DOHH2 (cell line): ENCODE data around the gene SPIRE1.

Source experiments
- H3F3A ChIP-seq: fragments of 200-600 bp; sonication (generic), shearing (Covaris generic); 2 replicates; pipeline ENCODE4 v1.6.0; 2016; ENCODE audit warnings: antibody characterized with exemption, mild to moderate bottlenecking; ENCODE audit not compliant: control insufficient read depth, insufficient read depth
- H3K27ac ChIP-seq: fragments of 200-600 bp; sonication (generic); 2 replicates; pipeline ENCODE4 v1.5.1; 2014; ENCODE audit warnings: low read depth, mild to moderate bottlenecking, low read length, moderate library complexity
- H3K27me3 ChIP-seq: fragments of 200-600 bp; sonication (generic); 2 replicates; pipeline ENCODE4 v1.6.1; 2014; ENCODE audit warnings: mild to moderate bottlenecking, low read length, mixed read lengths; ENCODE audit not compliant: control insufficient read depth
- H3K36me3 ChIP-seq: fragments of 200-600 bp; sonication (generic); 2 replicates; pipeline ENCODE4 v1.6.1; 2014; ENCODE audit warnings: mild to moderate bottlenecking, low read length, moderate library complexity, mixed read lengths; ENCODE audit not compliant: control insufficient read depth
- H3K4me1 ChIP-seq: fragments of 200-600 bp; sonication (generic); 2 replicates; pipeline ENCODE4 v1.6.1; 2014; ENCODE audit warnings: mild to moderate bottlenecking, low read length, mixed read lengths; ENCODE audit not compliant: control insufficient read depth
- H3K4me2 ChIP-seq: fragments of 200-600 bp; sonication (generic); 2 replicates; pipeline ENCODE4 v1.6.0; 2014; ENCODE audit warnings: mild to moderate bottlenecking, low read length, moderate library complexity
- H3K4me3 ChIP-seq: fragments of 200-600 bp; sonication (generic); 2 replicates; pipeline ENCODE4 v1.5.1; 2014; ENCODE audit warnings: mild to moderate bottlenecking, low read length, mixed read lengths
- H3K79me2 ChIP-seq: fragments of 200-600 bp; sonication (generic); 2 replicates; pipeline ENCODE4 v1.6.1; 2014; ENCODE audit warnings: mild to moderate bottlenecking, low read length, mixed read lengths; ENCODE audit not compliant: control insufficient read depth
- H3K9me2 ChIP-seq: fragments of 200-600 bp; sonication (generic); replicated peaks from 2 replicates; pipeline ENCODE4 v1.6.1; 2014; ENCODE audit warnings: mild to moderate bottlenecking, low read length, mixed read lengths; ENCODE audit not compliant: control insufficient read depth
- H3K9me3 ChIP-seq: fragments of 200-600 bp; sonication (generic); 2 replicates; pipeline ENCODE4 v1.6.1; 2014; ENCODE audit warnings: antibody characterized with exemption, low read length, mixed read lengths; ENCODE audit not compliant: control insufficient read depth, insufficient read depth
- H4K20me1 ChIP-seq: fragments of 200-600 bp; sonication (generic); 2 replicates; pipeline ENCODE4 v1.6.0; 2014; ENCODE audit warnings: low read depth, mild to moderate bottlenecking, antibody characterized with exemption, low read length, moderate library complexity; ENCODE audit not compliant: control insufficient read depth, insufficient read depth
- EZH2phosphoT487 ChIP-seq: fragments of 200-600 bp; sonication (generic); IDR thresholded peaks from 2 replicates; pipeline ENCODE4 v1.6.1; 2017; ENCODE audit warnings: borderline replicate concordance, mild to moderate bottlenecking, antibody characterized with exemption, low read length, moderate library complexity, mixed read lengths
- TF ChIP-seq, protein P1 (sequence below): fragments of 200-600 bp; sonication (generic); IDR thresholded peaks from one replicate; pipeline ENCODE4 v1.5.1; 2014; ENCODE audit warnings: antibody characterized with exemption, mild to moderate bottlenecking, low read depth, low read length; ENCODE audit not compliant: poor library complexity, severe bottlenecking

SPIRE1 gene

DNA sequence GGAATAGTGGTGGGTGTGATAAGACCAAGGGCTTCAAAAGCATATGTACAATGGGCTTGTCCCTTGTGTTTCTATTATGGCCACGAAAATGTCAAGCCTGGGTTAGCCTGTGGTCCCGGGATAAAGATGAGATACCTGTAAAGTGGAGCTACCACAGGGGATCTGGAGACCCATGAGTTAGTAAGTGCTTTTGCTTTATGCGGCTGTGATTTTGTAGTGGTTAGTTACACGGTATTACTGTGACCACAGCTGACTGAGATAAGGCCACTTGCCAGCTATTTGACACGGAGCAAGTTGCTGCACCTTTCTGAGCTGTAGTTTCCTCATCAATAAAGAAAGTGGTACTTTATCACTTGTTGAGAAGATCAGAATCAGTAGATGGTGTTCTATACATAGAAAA, 150.9 kb downstream of the SPIRE1 start:
- Histone ChIP-seq H3F3A (no peaks in the 10 kb centered on the region), H3K79me2 (no peaks in the 10 kb centered on the region), H4K20me1 (no peaks in the 10 kb centered on the region), H3K4me2 (no peak overlapping the region), H3K27me3 (no peaks in the 10 kb centered on the region), H3K36me3 (no peaks in the 10 kb centered on the region), H3K4me3 (no peak overlapping the region), H3K27ac (no peak overlapping the region), H3K4me1 (no peaks in the 10 kb centered on the region), H3K9me3 (no peaks in the 10 kb centered on the region), H3K9me2 (no peaks in the 10 kb centered on the region)
- TF ChIP-seq, protein P1, sequence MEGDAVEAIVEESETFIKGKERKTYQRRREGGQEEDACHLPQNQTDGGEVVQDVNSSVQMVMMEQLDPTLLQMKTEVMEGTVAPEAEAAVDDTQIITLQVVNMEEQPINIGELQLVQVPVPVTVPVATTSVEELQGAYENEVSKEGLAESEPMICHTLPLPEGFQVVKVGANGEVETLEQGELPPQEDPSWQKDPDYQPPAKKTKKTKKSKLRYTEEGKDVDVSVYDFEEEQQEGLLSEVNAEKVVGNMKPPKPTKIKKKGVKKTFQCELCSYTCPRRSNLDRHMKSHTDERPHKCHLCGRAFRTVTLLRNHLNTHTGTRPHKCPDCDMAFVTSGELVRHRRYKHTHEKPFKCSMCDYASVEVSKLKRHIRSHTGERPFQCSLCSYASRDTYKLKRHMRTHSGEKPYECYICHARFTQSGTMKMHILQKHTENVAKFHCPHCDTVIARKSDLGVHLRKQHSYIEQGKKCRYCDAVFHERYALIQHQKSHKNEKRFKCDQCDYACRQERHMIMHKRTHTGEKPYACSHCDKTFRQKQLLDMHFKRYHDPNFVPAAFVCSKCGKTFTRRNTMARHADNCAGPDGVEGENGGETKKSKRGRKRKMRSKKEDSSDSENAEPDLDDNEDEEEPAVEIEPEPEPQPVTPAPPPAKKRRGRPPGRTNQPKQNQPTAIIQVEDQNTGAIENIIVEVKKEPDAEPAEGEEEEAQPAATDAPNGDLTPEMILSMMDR, result no peak
- TF ChIP-seq EZH2phosphoT487, result no peak

DNA sequence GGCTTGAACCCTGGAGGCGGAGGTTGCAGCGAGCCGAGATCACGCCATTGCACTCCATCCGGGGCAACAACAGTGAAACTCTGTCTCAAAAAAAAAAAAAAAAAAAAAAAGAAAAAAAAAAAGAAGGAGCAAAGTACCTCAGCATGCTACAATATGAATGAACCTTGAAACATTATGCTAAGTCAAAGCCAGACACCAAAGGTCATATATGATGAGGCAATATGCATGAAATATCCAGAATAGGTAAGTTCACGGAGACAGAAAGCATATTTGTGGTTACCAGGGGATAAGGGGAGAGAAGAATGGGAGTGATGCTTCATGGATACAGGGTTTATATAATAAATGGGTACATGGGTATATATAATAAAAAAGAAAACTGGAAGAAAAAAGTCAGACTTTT, 156.9 kb downstream of the SPIRE1 start:
- Histone ChIP-seq H3K9me3 (no peaks in the 10 kb centered on the region), H3K27ac (no peak overlapping the region), H3K36me3 (no peaks in the 10 kb centered on the region), H3K9me2 (no peaks in the 10 kb centered on the region), H3K79me2 (no peaks in the 10 kb centered on the region), H4K20me1 (no peaks in the 10 kb centered on the region), H3K4me2 (no peak overlapping the region), H3K27me3 (no peaks in the 10 kb centered on the region), H3F3A (no peaks in the 10 kb centered on the region), H3K4me3 (no peak overlapping the region), H3K4me1 (no peaks in the 10 kb centered on the region)
- TF ChIP-seq EZH2phosphoT487, result no peak
- TF ChIP-seq, protein P1, result no peak

DNA sequence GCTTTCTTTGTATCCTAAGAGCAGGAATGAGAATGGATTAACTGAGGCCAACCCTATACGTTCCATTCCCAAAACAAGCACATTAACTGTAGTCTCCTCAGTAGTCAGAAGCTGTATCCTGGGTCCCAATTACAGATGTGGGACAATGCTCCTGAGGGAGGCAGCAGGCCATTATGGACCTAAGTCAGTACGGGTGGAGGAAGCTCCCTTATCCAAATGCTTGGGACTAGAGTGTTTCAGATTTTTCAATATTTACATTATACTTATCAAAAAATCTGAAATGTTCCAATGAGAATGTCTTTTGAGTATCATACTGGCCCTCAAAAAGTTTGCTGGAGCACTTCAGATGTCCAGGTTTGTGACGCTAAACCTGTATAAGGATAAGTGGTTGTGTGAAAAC, 160.1 kb downstream of the SPIRE1 start:
- Histone ChIP-seq H3K27ac (no peak overlapping the region), H3F3A (no peaks in the 10 kb centered on the region), H3K4me3 (no peak overlapping the region), H3K27me3 (no peaks in the 10 kb centered on the region), H4K20me1 (no peaks in the 10 kb centered on the region), H3K4me2 (no peak overlapping the region), H3K36me3 (no peaks in the 10 kb centered on the region), H3K4me1 (no peaks in the 10 kb centered on the region), H3K9me3 (no peaks in the 10 kb centered on the region), H3K9me2 (no peaks in the 10 kb centered on the region), H3K79me2 (no peaks in the 10 kb centered on the region)
- no peak for TF ChIP-seq EZH2phosphoT487
- TF ChIP-seq, protein P1, result no peak

DNA sequence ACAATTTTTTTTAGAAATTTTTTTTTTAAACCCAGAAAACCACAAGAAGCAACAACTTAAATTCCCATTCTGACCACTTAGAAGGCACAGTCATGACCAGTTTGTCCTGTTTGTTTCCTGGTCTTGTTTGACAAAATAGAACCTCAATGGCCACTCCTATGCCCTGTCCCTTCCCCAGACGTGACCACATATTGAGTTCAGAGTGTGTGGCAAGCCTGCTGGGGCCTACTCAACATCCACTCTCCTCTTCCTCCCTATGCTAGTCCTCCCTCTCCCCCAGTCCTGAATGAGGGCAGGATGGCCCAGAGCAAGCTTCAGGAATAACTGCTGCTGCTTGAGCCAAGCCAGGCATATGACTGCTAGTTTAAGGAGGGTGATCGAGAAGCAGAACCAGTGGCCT, 160.6 kb downstream of the SPIRE1 start:
- H3K4me1 ChIP-seq, result no peaks in the 10 kb centered on the region
- H3K36me3 ChIP-seq, result no peaks in the 10 kb centered on the region
- no peaks in the 10 kb centered on the region for H3K79me2 ChIP-seq
- no peaks in the 10 kb centered on the region for H4K20me1 ChIP-seq
- no peak overlapping the region for H3K4me3 ChIP-seq
- no peaks in the 10 kb centered on the region for H3F3A ChIP-seq
- no peaks in the 10 kb centered on the region for H3K9me2 ChIP-seq
- H3K27me3 ChIP-seq, result no peaks in the 10 kb centered on the region
- no peak for TF ChIP-seq EZH2phosphoT487
- TF ChIP-seq, protein P1, result no peak
- no peak overlapping the region for H3K4me2 ChIP-seq
- no peak overlapping the region for H3K27ac ChIP-seq
- no peaks in the 10 kb centered on the region for H3K9me3 ChIP-seq
